Osteoblast (primary cell): ENCODE results near the gene ELAVL1. TPM values are rescaled to one million over a fixed set of nuclear protein-coding genes. Genes with fewer than 3 reads are reported as not detected.

Source experiments
- DNase-seq: peaks from one replicate; pipeline ENCODE4 v3.0.0; 2011; ENCODE audit warnings: low spot score, mixed read lengths; ENCODE audit not compliant: insufficient read length; ENCODE audit errors: missing footprints
- H2AFZ ChIP-seq: 2 replicates; pipeline ENCODE4 v1.6.0; 2011; ENCODE audit warnings: mild to moderate bottlenecking, low read length
- H3K27ac ChIP-seq: 2 replicates; pipeline ENCODE4 v1.5.1; 2011; ENCODE audit warnings: mild to moderate bottlenecking, low read depth, low read length, moderate library complexity
- H3K27me3 ChIP-seq: 2 replicates; pipeline ENCODE4 v1.6.0; 2012; ENCODE audit warnings: mild to moderate bottlenecking, control low read depth, inconsistent platforms, low read length, moderate library complexity; ENCODE audit not compliant: insufficient read depth
- H3K36me3 ChIP-seq: 2 replicates; pipeline ENCODE4 v1.5.1; 2011; ENCODE audit warnings: mild to moderate bottlenecking, low read length, control low read depth, moderate library complexity; ENCODE audit not compliant: insufficient read depth
- H3K4me1 ChIP-seq: 2 replicates; pipeline ENCODE4 v1.5.1; 2011; ENCODE audit warnings: mild to moderate bottlenecking, low read length, control low read depth, moderate library complexity; ENCODE audit not compliant: insufficient read depth
- H3K4me2 ChIP-seq: 2 replicates; pipeline ENCODE4 v1.6.0; 2011; ENCODE audit warnings: mild to moderate bottlenecking, low read length; ENCODE audit not compliant: insufficient read depth
- H3K4me3 ChIP-seq: fragments of 200-600 bp; sonication (generic); 3 replicates; pipeline ENCODE4 v1.5.1; 2012; ENCODE audit warnings: mild to moderate bottlenecking, low read length, inconsistent platforms; ENCODE audit not compliant: insufficient read depth
- H3K79me2 ChIP-seq: 2 replicates; pipeline ENCODE4 v1.6.0; 2012; ENCODE audit warnings: mild to moderate bottlenecking, low read length, control low read depth, inconsistent platforms; ENCODE audit not compliant: insufficient read depth
- H3K9me3 ChIP-seq: 2 replicates; pipeline ENCODE4 v1.5.1; 2011; ENCODE audit warnings: low read depth, low read length, control low read depth
- H4K20me1 ChIP-seq: 2 replicates; pipeline ENCODE4 v1.6.0; 2012; ENCODE audit warnings: mild to moderate bottlenecking, low read length, control low read depth; ENCODE audit not compliant: insufficient read depth
- CTCF ChIP-seq: IDR thresholded peaks from 2 replicates; pipeline ENCODE4 v1.5.1; 2011; ENCODE audit warnings: mild to moderate bottlenecking, low read depth, low read length, moderate library complexity; ENCODE audit errors: extremely low read depth
- total RNA-seq: library from RNA; depleted of rRNA; stranded (reverse); fragments of >200 nt; gene quantifications from 2 replicates; pipeline ENCODE4 v1.2.3, GENCODE V29; 2012

ELAVL1 gene
- total RNA-seq, 1 donor, result 25.7 TPM

GRCh38 chr19:7968796-7969554 lies 36.5 kb downstream of the ELAVL1 start:
- Histone ChIP-seq H3K27ac (no peak overlapping the region), H3K36me3 (peaks cover 47% of the 10 kb centered on the region), H3K27me3 (no peaks in the 10 kb centered on the region), H3K4me2 (no peak overlapping the region), H4K20me1 (peaks cover 19% of the 10 kb centered on the region), H3K4me1 (no peaks in the 10 kb centered on the region), H3K9me3 (no peaks in the 10 kb centered on the region), H3K79me2 (peaks cover 4% of the 10 kb centered on the region), H3K4me3 (no peak overlapping the region), H2AFZ (no peak overlapping the region)
- TF ChIP-seq CTCF, result no peak
- peak; percentile 78 for DNase-seq

DNA sequence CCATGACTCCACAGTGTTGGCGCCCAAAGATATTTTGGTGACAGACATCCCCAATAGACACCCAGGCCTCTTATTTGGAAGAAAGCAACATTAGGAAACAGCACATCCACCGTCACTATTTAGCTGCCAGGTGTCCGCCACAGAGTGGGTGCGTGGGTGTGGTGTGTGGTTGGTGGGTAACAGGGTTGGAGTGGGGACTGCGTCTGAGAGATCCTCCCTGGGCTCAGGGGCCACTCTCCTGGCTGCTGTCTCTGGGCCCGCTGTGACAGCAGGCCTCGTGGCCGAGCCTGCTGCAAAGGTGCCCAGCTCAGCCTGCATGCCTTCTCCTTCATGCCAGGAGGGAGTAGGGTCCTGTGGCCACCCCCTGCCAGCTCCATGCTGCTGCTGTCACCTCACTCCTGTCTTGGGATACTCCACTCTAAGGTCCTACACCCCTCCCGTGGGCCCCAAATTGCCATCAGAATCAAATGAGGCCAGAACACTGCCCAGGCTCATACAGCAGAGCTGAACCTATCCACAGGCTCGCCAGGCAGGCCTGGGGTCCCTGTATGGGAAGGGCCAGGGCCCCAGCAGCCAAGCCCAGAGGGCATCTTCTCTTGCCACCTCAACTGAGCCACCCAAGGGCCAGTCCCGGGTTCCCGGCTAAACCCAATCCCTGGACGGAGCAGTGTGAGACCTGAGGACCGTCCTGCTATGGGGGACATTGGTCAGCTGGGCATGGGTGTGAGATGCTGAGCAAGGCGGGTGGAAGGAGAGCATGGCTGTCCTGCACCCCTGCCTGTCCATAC lies 37.2 kb downstream of the ELAVL1 start:
- Histone ChIP-seq H3K36me3 (peaks cover 47% of the 10 kb centered on the region), H3K79me2 (peaks cover 4% of the 10 kb centered on the region), H2AFZ (no peak overlapping the region), H3K4me1 (no peaks in the 10 kb centered on the region), H3K27ac (no peak overlapping the region), H3K9me3 (no peaks in the 10 kb centered on the region), H4K20me1 (peaks cover 19% of the 10 kb centered on the region), H3K4me2 (no peak overlapping the region), H3K27me3 (no peaks in the 10 kb centered on the region), H3K4me3 (no peak overlapping the region)
- no peak for TF ChIP-seq CTCF
- peak; percentile 36 for DNase-seq

DNA sequence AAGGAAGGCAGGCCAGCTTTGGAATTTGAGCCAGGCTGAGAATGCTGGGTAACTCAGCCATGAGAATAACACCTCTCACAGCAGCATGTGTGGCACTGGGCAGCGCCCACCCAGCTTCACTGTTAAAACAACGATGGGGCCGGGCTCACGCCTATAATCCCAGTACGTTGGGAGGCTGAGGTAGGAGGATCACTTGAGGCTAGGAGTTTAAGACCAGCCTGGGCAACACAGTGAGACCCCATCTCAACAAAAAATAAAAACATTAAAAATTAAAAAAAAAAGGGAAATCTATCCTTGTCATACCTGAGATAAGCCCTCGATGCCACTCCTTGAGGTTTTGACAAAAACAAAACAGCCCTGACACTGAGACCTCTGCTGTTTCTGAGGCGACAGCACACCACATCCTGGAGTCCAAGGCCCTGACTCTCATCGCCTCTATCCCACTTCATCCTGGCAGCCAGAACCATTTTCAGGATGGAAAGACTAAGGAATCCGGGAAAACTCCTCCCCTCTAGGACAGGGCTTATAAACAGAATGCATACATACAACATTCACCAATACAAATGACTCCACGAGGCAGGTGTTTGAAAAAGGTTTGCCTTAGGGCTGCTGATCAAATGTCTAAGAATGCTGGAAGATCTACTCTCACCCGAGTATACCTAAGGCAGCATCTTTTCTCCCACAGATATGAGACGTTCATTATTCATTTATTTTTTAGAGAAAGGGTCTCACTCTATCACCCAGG lies 39.3 kb downstream of the ELAVL1 start:
- H2AFZ ChIP-seq, result no peak overlapping the region
- TF ChIP-seq CTCF, result no peak
- H3K36me3 ChIP-seq, result peaks cover 60% of the 10 kb centered on the region
- no peak overlapping the region for H3K4me3 ChIP-seq
- DNase-seq, result peak; percentile 79
- H3K27me3 ChIP-seq, result no peaks in the 10 kb centered on the region
- H3K4me1 ChIP-seq, result no peaks in the 10 kb centered on the region
- peaks cover 4% of the 10 kb centered on the region for H3K79me2 ChIP-seq
- no peaks in the 10 kb centered on the region for H3K9me3 ChIP-seq
- H3K27ac ChIP-seq, result no peak overlapping the region
- peaks cover 13% of the 10 kb centered on the region for H4K20me1 ChIP-seq
- H3K4me2 ChIP-seq, result no peak overlapping the region
